Right atrium auricular region (tissue), 2 donors: Measurements from ENCODE around the gene MMADHC. TPM values are rescaled to one million over a fixed set of nuclear protein-coding genes. Genes with fewer than 3 reads are reported as not detected.
A peak's percentile ranks its signal among the peaks of the same experiment; 100 is the strongest.

Experiments used
- DNase-seq: peaks from one replicate; pipeline ENCODE4 v3.0.0-alpha.2; 2019; ENCODE audit warnings: low spot score
- H3K27ac ChIP-seq, 2 donors: fragments of 200-600 bp; sonication (generic); 1 replicate in 1 of 2; 2 replicates in 1 of 2; pipeline ENCODE4 v1.5.1; 2016 to 2019
- H3K27me3 ChIP-seq, 2 donors: fragments of 200-600 bp; sonication (generic); one replicate each; pipeline versions ENCODE4 v1.5.1 to v1.6.0; 2017 to 2019
- H3K36me3 ChIP-seq: fragments of 200-600 bp; sonication (generic); one replicate; pipeline ENCODE4 v1.5.1; 2016
- H3K4me1 ChIP-seq, 2 donors: fragments of 200-600 bp; sonication (generic); one replicate each; pipeline versions ENCODE4 v1.5.1 to v1.6.0; 2017 to 2019
- H3K4me3 ChIP-seq, 2 donors: fragments of 200-600 bp; sonication (generic); 1 replicate in 1 of 2; 2 replicates in 1 of 2; pipeline ENCODE4 v1.5.1; 2017 to 2019; ENCODE audit warnings: mild to moderate bottlenecking in 1 of 2, moderate library complexity in 1 of 2
- H3K9me3 ChIP-seq, 2 donors: fragments of 200-600 bp; sonication (generic); one replicate each; pipeline ENCODE4 v1.5.1; 2019
- total RNA-seq, 2 donors: library from RNA; depleted of rRNA; stranded (reverse); fragments of >200 nt; gene quantifications; one replicate each; pipeline ENCODE4 v1.1.0, GENCODE V29; 2016
- TF ChIP-seq, protein P1 (sequence below), 2 donors: fragments of 200-600 bp; sonication (generic); IDR thresholded peaks; one replicate each; pipeline ENCODE4 v1.5.1; 2019; ENCODE audit warnings: antibody characterized with exemption in 2 of 2

MMADHC gene
- total RNA-seq = 10 to 100 TPM; 82.3 to 90.5 TPM

DNA sequence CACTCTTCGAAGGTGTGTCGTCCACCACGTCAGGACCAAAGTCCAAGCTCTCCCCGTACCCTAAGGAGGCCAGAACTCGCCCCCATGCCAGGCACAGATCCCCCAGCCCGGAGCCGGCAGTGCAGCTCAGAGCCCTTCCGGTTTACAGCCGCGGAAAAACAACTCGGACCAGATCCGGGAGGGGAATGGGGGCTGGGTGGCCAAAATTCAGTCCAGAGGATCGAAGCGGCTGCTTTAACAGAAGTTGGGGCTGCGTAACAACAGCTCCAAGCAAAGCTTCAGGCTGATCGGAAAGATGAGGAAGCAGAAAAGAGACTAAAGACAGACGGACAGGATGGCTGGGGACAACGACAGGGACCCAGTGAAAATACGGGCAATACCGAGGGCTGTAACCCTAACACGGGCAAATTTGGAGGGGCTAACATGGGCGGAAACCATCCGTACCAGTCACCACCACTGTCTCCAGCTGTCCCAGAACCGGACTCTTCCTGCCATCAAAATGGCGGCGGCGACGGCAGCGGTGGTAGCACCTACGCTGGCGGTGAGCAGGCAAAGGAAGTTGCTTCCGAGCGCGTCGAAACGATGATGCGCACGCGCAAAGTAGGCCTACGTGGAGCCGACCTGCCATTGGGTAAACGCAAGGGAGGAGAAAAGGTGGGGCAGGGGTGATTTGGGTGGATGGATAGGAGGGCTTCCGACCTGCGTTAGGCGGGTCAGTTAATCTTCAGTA is at the start of gene MMADHC:
TSS of gene MMADHC (minus strand) at position 556 of the 730 bp plus-strand sequence. CDS start 678 bp downstream, outside the sequence.
- Histone ChIP-seq H3K27me3 (no peaks in the 10 kb centered on the region), H3K9me3 (no peaks in the 10 kb centered on the region), H3K27ac (peak within 1 kb of the TSS; percentile 96 to 99), H3K4me1 (peaks cover 0 to 36% of the 10 kb centered on the region in 2 donors), H3K36me3 (no peaks in the 10 kb centered on the region), H3K4me3 (peak within 1 kb of the TSS; percentile 71 to 96)
- peak; percentile 95 for DNase-seq
- TF ChIP-seq, protein P1, sequence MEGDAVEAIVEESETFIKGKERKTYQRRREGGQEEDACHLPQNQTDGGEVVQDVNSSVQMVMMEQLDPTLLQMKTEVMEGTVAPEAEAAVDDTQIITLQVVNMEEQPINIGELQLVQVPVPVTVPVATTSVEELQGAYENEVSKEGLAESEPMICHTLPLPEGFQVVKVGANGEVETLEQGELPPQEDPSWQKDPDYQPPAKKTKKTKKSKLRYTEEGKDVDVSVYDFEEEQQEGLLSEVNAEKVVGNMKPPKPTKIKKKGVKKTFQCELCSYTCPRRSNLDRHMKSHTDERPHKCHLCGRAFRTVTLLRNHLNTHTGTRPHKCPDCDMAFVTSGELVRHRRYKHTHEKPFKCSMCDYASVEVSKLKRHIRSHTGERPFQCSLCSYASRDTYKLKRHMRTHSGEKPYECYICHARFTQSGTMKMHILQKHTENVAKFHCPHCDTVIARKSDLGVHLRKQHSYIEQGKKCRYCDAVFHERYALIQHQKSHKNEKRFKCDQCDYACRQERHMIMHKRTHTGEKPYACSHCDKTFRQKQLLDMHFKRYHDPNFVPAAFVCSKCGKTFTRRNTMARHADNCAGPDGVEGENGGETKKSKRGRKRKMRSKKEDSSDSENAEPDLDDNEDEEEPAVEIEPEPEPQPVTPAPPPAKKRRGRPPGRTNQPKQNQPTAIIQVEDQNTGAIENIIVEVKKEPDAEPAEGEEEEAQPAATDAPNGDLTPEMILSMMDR (IDR thresholded peaks at IDR 0.05) = no peak

DNA sequence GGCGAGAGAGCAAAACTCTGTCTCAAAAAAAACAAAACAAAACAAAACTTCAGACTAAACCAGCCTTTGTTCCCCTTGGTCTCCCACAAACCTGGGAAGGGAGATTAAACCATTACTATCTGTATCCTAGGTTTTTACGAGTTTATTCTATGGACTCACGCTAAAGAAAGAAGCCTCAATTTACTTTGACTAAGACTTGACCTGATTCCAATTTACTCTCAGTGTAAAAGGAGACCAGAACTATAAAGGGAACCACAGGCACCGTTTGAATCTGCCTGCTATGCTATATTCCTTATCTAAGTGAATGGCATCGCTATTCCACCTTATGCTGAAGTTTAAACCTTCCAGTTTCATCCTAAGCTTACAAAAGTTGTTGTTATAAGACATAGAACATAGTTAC is 46.5 kb upstream of the MMADHC start:
- TF ChIP-seq, protein P1 (IDR thresholded peaks at IDR 0.05) = no peak
- Histone ChIP-seq H3K4me1 (no peaks in the 10 kb centered on the region), H3K36me3 (no peaks in the 10 kb centered on the region), H3K27ac (no peak overlapping the region), H3K4me3 (no peak overlapping the region), H3K27me3 (no peaks in the 10 kb centered on the region), H3K9me3 (no peaks in the 10 kb centered on the region)
- DNase-seq = no peak

DNA sequence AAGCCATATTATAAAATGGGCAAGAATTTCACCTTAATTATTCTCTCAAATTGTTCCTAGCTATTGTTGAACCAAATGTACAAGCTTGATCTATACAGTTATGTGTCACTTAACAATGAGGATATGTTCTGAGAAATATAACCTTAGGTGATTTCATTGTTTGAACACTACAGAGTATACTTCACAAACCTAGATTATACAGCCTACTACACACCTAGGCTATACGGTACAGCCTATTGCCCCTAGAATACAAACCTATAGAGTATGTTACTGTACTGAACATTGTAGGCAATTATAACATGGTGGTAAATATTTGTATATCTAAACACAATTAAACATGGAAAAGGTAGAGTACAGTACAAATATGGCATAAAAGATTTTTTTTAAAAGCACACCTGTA is 42.9 kb upstream of the MMADHC start:
- H3K36me3 ChIP-seq = no peaks in the 10 kb centered on the region
- DNase-seq = no peak

DNA sequence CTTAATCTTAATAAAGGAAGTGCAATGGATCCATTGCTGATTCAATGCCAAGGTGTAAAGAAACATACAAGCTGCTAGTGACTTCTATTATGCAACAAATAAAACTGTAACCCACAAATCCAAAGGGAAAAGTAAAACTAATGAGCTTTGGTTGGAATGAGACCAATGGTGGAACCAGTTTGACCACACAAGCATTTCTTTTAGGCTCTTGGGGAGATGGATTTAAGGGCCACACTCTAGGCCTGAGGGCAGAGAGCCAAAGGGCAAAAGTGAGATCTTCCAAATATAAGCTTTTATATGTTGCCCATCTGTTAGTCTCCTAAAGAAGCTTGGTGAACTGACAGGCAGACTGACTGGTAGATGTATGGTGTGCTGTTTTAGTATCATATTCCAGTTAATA is 41.5 kb upstream of the MMADHC start:
- H3K36me3 ChIP-seq = no peaks in the 10 kb centered on the region
- TF ChIP-seq, protein P1 (IDR thresholded peaks at IDR 0.05) = no peak
- H3K4me3 ChIP-seq = no peak overlapping the region

More for the DNA sequence above, 42.9 kb upstream of the MMADHC start:
- Histone ChIP-seq H3K27ac (no peak overlapping the region), H3K4me1 (no peaks in the 10 kb centered on the region), H3K9me3 (no peaks in the 10 kb centered on the region), H3K4me3 (no peak overlapping the region), H3K27me3 (no peaks in the 10 kb centered on the region)
- TF ChIP-seq, protein P1 (IDR thresholded peaks at IDR 0.05) = no peak

DNA sequence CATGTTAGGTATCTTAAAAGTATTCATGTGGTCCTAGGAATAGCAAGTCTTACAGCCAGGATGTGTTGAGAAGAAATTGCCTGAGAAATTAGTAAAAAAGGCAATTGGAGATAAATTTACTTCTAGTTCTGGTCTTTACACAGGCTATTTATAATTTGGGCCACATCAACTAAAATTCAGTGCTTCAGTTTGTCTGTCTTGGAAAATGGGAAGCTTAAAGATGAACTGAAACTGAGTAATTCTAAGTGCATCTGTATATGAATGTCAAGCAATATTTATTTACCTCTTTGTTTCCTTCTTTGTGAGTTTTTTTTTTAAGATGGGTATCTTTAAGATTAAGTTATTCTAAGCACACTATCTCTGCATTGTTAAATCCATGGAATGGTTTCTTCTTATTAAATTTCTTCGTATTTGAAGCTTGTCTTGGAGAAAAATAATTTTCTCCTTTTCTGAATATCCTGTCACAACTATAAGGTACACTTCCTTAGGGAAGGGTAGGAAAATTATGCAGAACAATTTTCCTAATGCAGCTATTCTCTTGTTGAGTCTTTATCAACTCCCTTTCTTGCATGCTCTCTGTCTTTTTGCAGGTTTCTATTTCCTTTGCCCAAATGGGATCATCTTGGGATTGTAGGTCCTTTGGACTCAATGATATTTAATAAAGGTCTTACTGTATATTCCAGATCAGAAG is 39.7 kb upstream of the MMADHC start:
- TF ChIP-seq, protein P1 (IDR thresholded peaks at IDR 0.05) = no peak
- Histone ChIP-seq H3K9me3 (no peaks in the 10 kb centered on the region), H3K4me1 (no peaks in the 10 kb centered on the region), H3K27ac (no peak overlapping the region), H3K27me3 (no peaks in the 10 kb centered on the region), H3K36me3 (no peaks in the 10 kb centered on the region), H3K4me3 (no peak overlapping the region)
- DNase-seq = no peak

More for the DNA sequence above, 41.5 kb upstream of the MMADHC start:
- DNase-seq = no peak
- no peaks in the 10 kb centered on the region for H3K27me3 ChIP-seq
- H3K9me3 ChIP-seq = no peaks in the 10 kb centered on the region
- H3K27ac ChIP-seq = no peak overlapping the region
- no peaks in the 10 kb centered on the region for H3K4me1 ChIP-seq
